Measurements from ENCODE around the gene CDH22. TPM values are rescaled to one million over a fixed set of nuclear protein-coding genes. Genes with fewer than 3 reads are reported as not detected.

Gene CDH22
- total and polyA plus RNA-seq, 10 of the 15 experiments (the other 5 are each of a cell fraction or from before 2014, with no cell fraction given), result not detected

DNA sequence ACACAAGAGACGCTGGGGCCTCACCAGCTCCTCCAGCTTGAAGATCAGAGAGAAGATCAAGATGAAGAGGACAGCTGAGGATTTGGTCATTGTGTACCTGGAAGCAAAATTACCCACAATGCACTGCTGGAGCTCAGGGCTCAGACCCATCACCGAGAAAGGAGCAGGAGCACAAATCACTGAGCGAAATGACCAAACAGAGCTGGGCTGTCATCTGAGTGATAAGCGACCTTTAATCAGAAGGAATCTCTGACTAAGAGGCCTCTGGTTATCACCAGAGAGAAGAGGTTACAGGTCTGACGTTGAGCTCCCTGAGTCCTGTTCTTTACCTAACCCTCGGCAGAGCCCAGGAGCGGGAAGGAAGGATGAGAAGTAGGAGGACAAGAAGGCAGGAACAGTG is 47.5 kb upstream of the CDH22 start:
- in situ Hi-C loops (cut with MboI) (loop anchor here (25.0 kb wide), 1 partner anchor 543 kb away; the partner anchor contains the start of gene UBE2C), intact Hi-C loops (cut with micrococcal nuclease; ENCODE audit: unreplicated experiment) (no loop called here)
- SMC1A ChIA-PET (ENCODE audit: uncharacterized antibody, unreplicated experiment), result interaction anchor here (1.1 kb wide), 1 partner anchor 10 kb away, joined by 3 read pairs; no protein-coding TSS in a partner anchor
- no peak overlapping the region for H3K4me3 ChIP-seq
- POLR2A ChIA-PET, result no interaction called here
- peaks cover 13% of the 10 kb centered on the region for H3K79me2 ChIP-seq (ENCODE audit: control insufficient read depth, insufficient read depth, low read length)
- FAIRE-seq (no peak), DNase-seq (ENCODE audit: low read depth, low spot score) (no peak), ATAC-seq (no peak)
- no TSS peak for BruUV-seq (replicated peaks)
- no peak for TF ChIP-seq FOXK2 (IDR thresholded peaks at IDR 0.05)
- TF ChIP-seq HDAC2 (IDR thresholded peaks at IDR 0.05), result no peak
- no peak for TF ChIP-seq MYB (IDR thresholded peaks at IDR 0.05; ENCODE audit: borderline replicate concordance, low read depth, low read length)
- no peaks in the 10 kb centered on the region for H4K20me1 ChIP-seq (ENCODE audit: control insufficient read depth, insufficient read depth)
- H3K36me3 ChIP-seq (ENCODE audit: control insufficient read depth in 2 of 2, insufficient read depth in 2 of 2, low read length in 1 of 2), result peaks cover 10 to 12% of the 10 kb centered on the region in 2 experiments; a peak in 3 of 4 replicates
- H3K9ac ChIP-seq (ENCODE audit: control insufficient read depth, insufficient read depth, low read length), result no peak overlapping the region
- WGBS (ENCODE audit: insufficient coverage, insufficient replicate concordance, low lambda C conversion rate, missing lambda C conversion rate), result 89% methylated on average over 7 of the region's 7 CpGs
- no peaks in the 10 kb centered on the region for H3K27me3 ChIP-seq (replicated peaks in 1 of 2; ENCODE audit: control insufficient read depth in 2 of 2, insufficient read depth in 2 of 2, low read length in 1 of 2)
- RAD21 ChIA-PET (ENCODE audit: unreplicated experiment), result interaction anchor here (1.2 kb wide), 1 partner anchor 51 kb away, joined by 3 read pairs; the partner anchor contains the start of gene ELMO2
- no peak overlapping the region for H2AFZ ChIP-seq (ENCODE audit: control insufficient read depth, low read depth, low read length)
- H3K4me2 ChIP-seq (ENCODE audit: control insufficient read depth, insufficient read depth), result no peak overlapping the region
- H3K27ac ChIP-seq (ENCODE audit: control insufficient read depth, insufficient read depth), result no peak overlapping the region
- H3K4me1 ChIP-seq (ENCODE audit: control insufficient read depth, insufficient read depth, low read length), result peaks cover 46% of the 10 kb centered on the region
- CTCF ChIA-PET, result no interaction called here
- no peaks in the 10 kb centered on the region for H3K9me3 ChIP-seq (replicated peaks; ENCODE audit: control insufficient read depth, insufficient read depth, low read length)

GRCh38 chr20:46354920-46355654 is 46.8 kb upstream of the CDH22 start:
- no TSS peak for BruUV-seq (replicated peaks)
- POLR2A ChIA-PET, result no interaction called here
- FAIRE-seq, result no peak
- no peaks in the 10 kb centered on the region for H3K9me3 ChIP-seq (replicated peaks; ENCODE audit: control insufficient read depth, insufficient read depth, low read length)
- in situ Hi-C loops (cut with MboI) (loop anchor here (25.0 kb wide), 1 partner anchor 543 kb away; the partner anchor contains the start of gene UBE2C), intact Hi-C loops (cut with micrococcal nuclease; ENCODE audit: unreplicated experiment) (no loop called here)
- SMC1A ChIA-PET (ENCODE audit: uncharacterized antibody, unreplicated experiment), result interaction anchor here (1.1 kb wide), 1 partner anchor 9 kb away, joined by 3 read pairs; no protein-coding TSS in a partner anchor
- H4K20me1 ChIP-seq (ENCODE audit: control insufficient read depth, insufficient read depth), result no peaks in the 10 kb centered on the region
- RAD21 ChIA-PET (ENCODE audit: unreplicated experiment), result interaction anchor here (1.2 kb wide), 1 partner anchor 51 kb away, joined by 3 read pairs; the partner anchor contains the start of gene ELMO2
- no peak for ATAC-seq
- no peak for DNase-seq (ENCODE audit: low read depth, low spot score)
- no peaks in the 10 kb centered on the region for H3K27me3 ChIP-seq (replicated peaks in 1 of 2; ENCODE audit: control insufficient read depth in 2 of 2, insufficient read depth in 2 of 2, low read length in 1 of 2)
- H3K9ac ChIP-seq (ENCODE audit: control insufficient read depth, insufficient read depth, low read length), result no peak overlapping the region
- H3K4me2 ChIP-seq (ENCODE audit: control insufficient read depth, insufficient read depth), result no peak overlapping the region
- no peak overlapping the region for H3K4me3 ChIP-seq
- peaks cover 51% of the 10 kb centered on the region for H3K4me1 ChIP-seq (ENCODE audit: control insufficient read depth, insufficient read depth, low read length)
- peaks cover 10 to 12% of the 10 kb centered on the region in 2 experiments; a peak in 3 of 4 replicates for H3K36me3 ChIP-seq (ENCODE audit: control insufficient read depth in 2 of 2, insufficient read depth in 2 of 2, low read length in 1 of 2)
- no peak overlapping the region for H2AFZ ChIP-seq (ENCODE audit: control insufficient read depth, low read depth, low read length)
- peaks cover 13% of the 10 kb centered on the region for H3K79me2 ChIP-seq (ENCODE audit: control insufficient read depth, insufficient read depth, low read length)
- CTCF ChIA-PET, result no interaction called here
- WGBS (ENCODE audit: insufficient coverage, insufficient replicate concordance, low lambda C conversion rate, missing lambda C conversion rate), result 96% methylated on average over 20 of the region's 20 CpGs
- no peak overlapping the region for H3K27ac ChIP-seq (ENCODE audit: control insufficient read depth, insufficient read depth)
- TF ChIP-seq GABPA (IDR thresholded peaks at IDR 0.05; ENCODE audit: low read depth) (no peak), SRF (IDR thresholded peaks at IDR 0.05; ENCODE audit: low read depth in 2 of 2, low read length in 2 of 2) (no peak), ZBTB40 (IDR thresholded peaks at IDR 0.05; ENCODE audit: borderline replicate concordance) (no peak)
- TF ChIP-seq, protein P1, sequence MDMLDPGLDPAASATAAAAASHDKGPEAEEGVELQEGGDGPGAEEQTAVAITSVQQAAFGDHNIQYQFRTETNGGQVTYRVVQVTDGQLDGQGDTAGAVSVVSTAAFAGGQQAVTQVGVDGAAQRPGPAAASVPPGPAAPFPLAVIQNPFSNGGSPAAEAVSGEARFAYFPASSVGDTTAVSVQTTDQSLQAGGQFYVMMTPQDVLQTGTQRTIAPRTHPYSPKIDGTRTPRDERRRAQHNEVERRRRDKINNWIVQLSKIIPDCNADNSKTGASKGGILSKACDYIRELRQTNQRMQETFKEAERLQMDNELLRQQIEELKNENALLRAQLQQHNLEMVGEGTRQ (IDR thresholded peaks at IDR 0.05; ENCODE audit: borderline replicate concordance, low read depth, low read length), result no peak

Measured in GM12878 (cell line).